Activated CD8-positive, alpha-beta T cell treated with anti-CD3 and anti-CD28 coated beads for 36 hours (primary cell): ENCODE data around the gene ZNF407. TPM values are rescaled to one million over a fixed set of nuclear protein-coding genes. Genes with fewer than 3 reads are reported as not detected.

ENCODE experiments used
- ATAC-seq: fragments of 200-7000 bp; cut with Tn5 transposase; one replicate; pipeline ENCODE4 v1.10.0; 2021; ENCODE audit warnings: mild to moderate bottlenecking, moderate library complexity
- CTCF ChIA-PET: fragments of 350-600 bp; sonication (Branson Sonifier 250); formaldehyde crosslinking; loops from one replicate; lab custom pipeline; 2021; ENCODE audit warnings: antibody characterized with exemption; lab: Charles Lee
- POLR2A ChIA-PET: fragments of 350-600 bp; sonication (Branson Sonifier 250); formaldehyde crosslinking; loops from one replicate; lab custom pipeline; 2021; ENCODE audit warnings: antibody characterized with exemption; lab: Charles Lee
- DNase-seq: peaks from one replicate; pipeline ENCODE4 v3.0.0-alpha.2; 2020
- H3K27ac Mint-ChIP-seq: one replicate; pipeline ENCODE4 v1.8.0; 2021; ENCODE audit warnings: mild to moderate bottlenecking, mixed read lengths
- H3K27me3 Mint-ChIP-seq: one replicate; pipeline ENCODE4 v1.8.0; 2021; ENCODE audit warnings: mixed read lengths
- H3K36me3 Mint-ChIP-seq: one replicate; pipeline ENCODE4 v1.8.0; 2021; ENCODE audit warnings: low read depth, mixed read lengths
- H3K4me1 Mint-ChIP-seq: one replicate; pipeline ENCODE4 v1.8.0; 2021; ENCODE audit warnings: low read depth, mixed read lengths
- H3K4me3 Mint-ChIP-seq: one replicate; pipeline ENCODE4 v1.8.0; 2021; ENCODE audit warnings: mild to moderate bottlenecking, moderate library complexity, mixed read lengths
- H3K9me3 Mint-ChIP-seq: one replicate; pipeline ENCODE4 v1.8.0; 2021; ENCODE audit warnings: mixed read lengths
- CTCF ChIP-seq: fragments of 200-600 bp; IDR thresholded peaks from one replicate; pipeline ENCODE4 v1.8.0; 2022; ENCODE audit warnings: antibody characterized with exemption, mild to moderate bottlenecking
- intact Hi-C: fragments of 100-400 bp; cut with micrococcal nuclease; formaldehyde crosslinking; loops from one replicate; pipeline ENCODE4 v1.10.0; 2022
- total RNA-seq, 2 experiments: library from RNA; stranded (reverse); gene quantifications; one replicate each; pipeline ENCODE4 v1.2.3, GENCODE V29; 2021

Gene ZNF407
- total RNA-seq, 2 experiments from 2014 or later = 9.9 to 10.8 TPM

GRCh38 chr18:75086494-75087034 lies 488.9 kb downstream of the ZNF407 start:
- H3K27me3 Mint-ChIP-seq = no peaks in the 10 kb centered on the region
- no peak overlapping the region for H3K27ac Mint-ChIP-seq
- intact Hi-C loops = no loop called here
- ChIA-PET CTCF (no interaction called here), POLR2A (no interaction called here)
- no peaks in the 10 kb centered on the region for H3K9me3 Mint-ChIP-seq
- H3K4me1 Mint-ChIP-seq = no peaks in the 10 kb centered on the region
- DNase-seq (no peak), ATAC-seq (no peak)
- TF ChIP-seq CTCF = no peak
- H3K36me3 Mint-ChIP-seq = no peaks in the 10 kb centered on the region
- H3K4me3 Mint-ChIP-seq = no peak overlapping the region

- ATAC-seq (no peak), DNase-seq (no peak)
- ChIA-PET CTCF (no interaction called here), POLR2A (interaction anchor here (0.6 kb wide), 1 partner anchor 342 kb away, joined by 5 read pairs; no protein-coding TSS in a partner anchor)
- H3K4me3 Mint-ChIP-seq = no peak overlapping the region
- H3K36me3 Mint-ChIP-seq = no peaks in the 10 kb centered on the region
- H3K4me1 Mint-ChIP-seq = no peaks in the 10 kb centered on the region
- no peak overlapping the region for H3K27ac Mint-ChIP-seq
- H3K27me3 Mint-ChIP-seq = no peaks in the 10 kb centered on the region
- intact Hi-C loops = no loop called here
- TF ChIP-seq CTCF = no peak
- no peaks in the 10 kb centered on the region for H3K9me3 Mint-ChIP-seq
These were observed 489.7 kb downstream of the ZNF407 start for GRCh38 chr18:75087119-75088020.

GRCh38 chr18:75088021-75088506 lies 490.4 kb downstream of the ZNF407 start:
- Mint-ChIP-seq H3K36me3 (no peaks in the 10 kb centered on the region), H3K27me3 (no peaks in the 10 kb centered on the region), H3K27ac (no peak overlapping the region), H3K4me3 (no peak overlapping the region), H3K4me1 (no peaks in the 10 kb centered on the region), H3K9me3 (no peaks in the 10 kb centered on the region)
- ChIA-PET POLR2A (interaction anchor here (0.6 kb wide), 1 partner anchor 343 kb away, joined by 5 read pairs; no protein-coding TSS in a partner anchor), CTCF (no interaction called here)
- ATAC-seq (no peak), DNase-seq (no peak)
- intact Hi-C loops = no loop called here
- TF ChIP-seq CTCF = no peak

GRCh38 chr18:75088622-75089211 lies 491.0 kb downstream of the ZNF407 start:
- no peaks in the 10 kb centered on the region for H3K36me3 Mint-ChIP-seq
- H3K4me1 Mint-ChIP-seq = no peaks in the 10 kb centered on the region
- H3K4me3 Mint-ChIP-seq = no peak overlapping the region
- no peaks in the 10 kb centered on the region for H3K27me3 Mint-ChIP-seq
- H3K9me3 Mint-ChIP-seq = no peaks in the 10 kb centered on the region
- DNase-seq (no peak), ATAC-seq (no peak)
- intact Hi-C loops = no loop called here
- H3K27ac Mint-ChIP-seq = no peak overlapping the region
- CTCF ChIA-PET = no interaction called here
- POLR2A ChIA-PET = no interaction called here
- no peak for TF ChIP-seq CTCF
